Left ventricle myocardium superior (tissue), 1 donor: ENCODE measurements around the gene CHCHD10. TPM values are rescaled to one million over a fixed set of nuclear protein-coding genes. Genes with fewer than 3 reads are reported as not detected.

Source experiments
- ATAC-seq: fragments of 200-7000 bp; cut with Tn5 transposase; one replicate; pipeline ENCODE4 v1.9.1; 2020; ENCODE audit warnings: mild to moderate bottlenecking, moderate library complexity
- DNase-seq: peaks from one replicate; pipeline ENCODE4 v3.0.0-alpha.2; 2020
- intact Hi-C: fragments of 100-400 bp; cut with micrococcal nuclease; formaldehyde crosslinking; loops from one replicate; pipeline ENCODE4 v1.11.0; 2022
- long read RNA-seq: library from polyadenylated mRNA; unstranded; transcript quantifications from one replicate; pipeline ENCODE4 v2.0.0, GENCODE V29; 2021
- total RNA-seq: library from RNA; stranded (reverse); fragmentation: NEBNext Ultra II Directional; extraction: Animal tissue kit (Norgen Biotek cat#: 25700); gene quantifications from one replicate; pipeline ENCODE4 v1.2.1, GENCODE V29; 2021
- donor health status: DM: no; HTN: yes; CAD: no; lungs with severe emphysema.

Gene CHCHD10
- total RNA-seq, result 1,571 TPM
- long read RNA-seq, transcript CHCHD10-202 (4 exons, 1,171 nt), result major isoform, 337 of 425 reads
- long read RNA-seq, transcript CHCHD10-205 (2 exons, 490 nt), result minor isoform, 5 of 425 reads
- long read RNA-seq, partial matches to known transcripts, result 54 of 425 reads
- long read RNA-seq, other reads (novel, unspliced or antisense), result 27 of 425 reads

DNA sequence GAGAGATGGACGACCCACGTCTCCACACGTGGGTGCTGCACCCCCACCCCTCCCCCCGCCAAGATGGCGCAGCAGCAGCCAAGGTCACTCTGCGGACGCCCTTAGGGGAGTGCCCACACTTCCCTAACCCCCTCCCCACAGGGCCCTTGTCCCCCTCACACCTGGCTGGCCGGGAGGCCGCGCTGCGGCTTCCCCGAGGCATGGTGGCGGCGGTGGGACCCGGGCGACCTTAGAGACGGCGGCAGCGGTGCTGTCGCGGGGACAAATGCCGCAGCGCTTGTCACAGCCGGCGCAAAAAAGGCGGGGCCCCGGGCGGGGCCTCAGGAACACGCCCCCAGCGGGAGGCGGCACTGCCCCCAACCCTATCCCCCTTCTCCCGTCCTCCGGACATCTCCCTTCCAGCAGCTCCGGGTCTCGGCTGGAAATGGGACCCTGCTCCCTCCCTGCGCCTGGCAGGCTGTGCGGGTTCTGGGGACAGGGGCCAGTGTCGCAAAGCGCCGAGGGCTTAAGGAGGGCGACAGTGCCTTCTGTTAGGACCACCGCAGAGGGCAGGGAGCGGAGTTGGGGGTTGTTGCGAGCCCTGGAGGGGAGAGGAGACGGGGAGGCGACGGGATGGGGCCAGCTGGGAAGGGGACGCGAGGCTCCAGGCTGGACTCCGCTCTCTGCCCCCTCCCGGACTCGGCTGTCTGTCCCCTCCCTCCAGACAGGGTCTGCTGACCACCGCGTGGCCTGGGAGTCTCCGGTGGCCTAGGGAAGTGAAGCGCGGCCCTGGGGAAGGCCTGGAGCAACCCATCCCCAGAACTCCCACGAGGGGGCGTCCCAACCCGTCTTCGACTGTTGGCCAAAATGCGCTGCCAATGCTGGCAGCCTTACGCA is at the start of gene CHCHD10:
Gene CHCHD10 (minus strand): TSS at position 300 of the 876 bp plus-strand sequence. CDS start 98 bp downstream, at position 202.
- DNase-seq (peak; percentile 92), ATAC-seq (peak; percentile 81)
- intact Hi-C loops, result no loop called here

DNA sequence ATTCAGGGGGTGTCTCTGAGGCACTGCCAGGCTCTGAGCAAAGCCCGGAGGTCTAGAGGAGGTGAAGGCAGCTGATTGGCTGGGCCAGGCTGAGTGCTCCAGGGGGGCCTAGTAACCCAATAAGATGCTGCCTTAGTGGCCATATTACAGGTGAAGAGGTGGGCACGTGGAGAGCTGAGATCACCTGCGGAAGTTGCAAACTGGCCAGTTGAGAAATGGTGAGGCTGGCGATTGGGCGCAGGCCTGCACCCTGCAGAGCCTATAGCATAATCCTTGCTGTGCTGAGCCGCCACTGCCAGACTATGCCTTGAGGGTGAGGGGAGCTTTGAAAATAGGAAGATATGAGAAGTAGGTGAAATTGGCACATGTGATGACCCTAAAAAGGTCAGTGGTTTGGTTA is 49.4 kb upstream of the CHCHD10 start:
- intact Hi-C loops, result no loop called here
- ATAC-seq, result no peak
- no peak for DNase-seq

DNA sequence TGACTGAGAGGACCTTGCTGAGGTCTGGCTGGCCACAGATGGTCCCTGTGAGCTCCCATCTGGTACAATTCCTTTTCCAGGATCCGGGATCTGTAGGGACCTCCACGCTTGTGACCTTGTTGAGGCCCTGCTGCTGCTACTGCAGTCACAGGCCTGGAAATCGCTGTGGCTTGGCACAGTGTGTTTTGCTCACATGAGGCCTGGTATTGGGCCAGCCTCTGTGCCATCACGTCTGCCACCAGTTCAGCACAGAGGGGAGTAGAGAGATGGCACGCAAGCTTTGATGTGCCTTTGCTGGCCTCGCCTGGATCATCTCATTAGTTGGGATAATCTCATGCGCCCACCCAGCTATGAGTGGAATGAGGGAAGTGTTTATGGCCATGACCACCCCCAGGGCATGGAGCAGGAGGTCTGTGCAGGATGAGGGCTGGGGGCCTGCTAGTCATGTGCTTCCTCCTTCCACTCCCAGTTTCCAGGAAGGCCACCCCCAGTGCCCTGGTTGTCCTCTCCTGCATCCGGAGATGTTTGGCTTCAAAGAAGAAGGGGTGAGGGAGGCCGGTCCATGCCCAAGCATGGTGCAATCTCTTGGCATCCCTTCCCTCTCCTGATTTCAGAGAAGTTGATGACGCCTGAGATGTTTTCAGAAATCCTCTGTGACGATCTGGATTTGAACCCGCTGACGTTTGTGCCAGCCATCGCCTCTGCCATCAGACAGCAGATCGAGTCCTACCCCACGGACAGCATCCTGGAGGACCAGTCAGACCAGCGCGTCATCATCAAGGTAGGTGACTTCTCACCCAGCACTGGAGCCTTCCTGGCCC is 48.6 kb upstream of the CHCHD10 start:
- ATAC-seq (peak; percentile 96), DNase-seq (peak; percentile 81)
- intact Hi-C loops, result no loop called here

DNA sequence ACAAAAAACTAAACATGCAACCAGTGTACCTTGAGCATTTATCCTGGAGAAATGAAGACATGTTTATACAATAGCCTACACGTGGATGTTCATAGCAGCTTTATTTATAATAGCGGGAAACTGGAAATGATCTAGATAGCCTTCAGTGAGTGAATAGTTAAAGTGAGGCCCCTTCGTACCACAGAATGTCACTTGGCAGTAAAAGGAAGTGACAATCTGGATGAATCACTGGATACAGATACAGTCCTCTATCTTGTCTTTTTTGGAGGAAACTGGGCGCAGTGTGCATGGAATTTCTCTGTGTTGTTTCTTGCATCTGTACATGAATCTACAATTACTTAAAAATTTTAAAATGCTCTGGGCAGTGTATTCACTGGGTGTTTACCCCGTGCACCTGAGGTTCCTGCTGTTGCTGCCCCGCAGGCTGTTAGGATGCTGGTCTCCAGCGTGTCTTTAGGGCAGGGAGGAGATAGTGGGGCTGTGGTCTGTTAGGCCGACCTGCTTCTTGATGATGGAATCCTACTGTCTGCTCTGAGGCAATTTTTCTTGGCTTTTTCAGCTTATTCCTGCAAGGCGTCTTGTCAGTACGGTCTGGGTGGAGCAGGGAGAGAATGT is 47.9 kb upstream of the CHCHD10 start:
- DNase-seq (no peak), ATAC-seq (peak; percentile 6)
- intact Hi-C loops, result no loop called here

DNA sequence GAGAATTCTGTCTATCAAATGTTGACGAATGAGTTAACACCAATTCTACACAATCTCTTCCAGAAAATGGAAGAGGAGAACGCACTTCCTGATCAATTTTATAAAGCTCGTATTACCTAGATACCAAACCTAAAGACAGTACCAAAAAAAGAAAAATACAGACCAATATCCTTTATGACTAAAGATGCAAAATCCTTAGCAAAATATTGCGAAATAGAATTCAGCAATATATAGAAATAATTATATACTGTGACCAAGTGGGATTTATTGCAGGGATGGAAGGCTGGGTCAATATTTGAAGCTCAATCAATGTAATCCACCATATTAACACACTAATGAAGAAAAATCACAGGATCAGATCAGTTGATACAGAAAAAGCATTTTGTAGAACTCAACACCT is 44.6 kb upstream of the CHCHD10 start:
- intact Hi-C loops, result no loop called here
- ATAC-seq, result no peak
- DNase-seq, result no peak

DNA sequence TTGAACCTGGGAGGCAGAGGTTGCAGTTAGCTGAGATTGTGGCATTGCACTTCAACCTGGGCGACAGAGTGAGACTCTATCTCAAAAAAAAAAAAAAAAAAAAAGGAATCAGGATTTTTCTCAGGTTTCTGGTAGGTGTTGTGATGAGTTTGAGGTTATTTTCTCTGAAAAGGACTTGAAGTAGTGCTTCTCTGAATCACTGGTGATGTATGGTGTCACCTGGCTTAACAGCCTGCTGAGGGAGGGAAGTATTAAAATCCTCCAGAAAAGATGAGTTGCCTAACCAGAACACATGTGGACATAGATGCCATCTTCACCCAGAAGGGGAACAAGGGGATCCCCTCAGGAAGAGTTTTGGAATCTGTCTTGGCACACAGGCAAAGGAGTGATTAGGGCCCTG is 39.1 kb upstream of the CHCHD10 start:
- DNase-seq (no peak), ATAC-seq (no peak)
- intact Hi-C loops, result no loop called here

DNA sequence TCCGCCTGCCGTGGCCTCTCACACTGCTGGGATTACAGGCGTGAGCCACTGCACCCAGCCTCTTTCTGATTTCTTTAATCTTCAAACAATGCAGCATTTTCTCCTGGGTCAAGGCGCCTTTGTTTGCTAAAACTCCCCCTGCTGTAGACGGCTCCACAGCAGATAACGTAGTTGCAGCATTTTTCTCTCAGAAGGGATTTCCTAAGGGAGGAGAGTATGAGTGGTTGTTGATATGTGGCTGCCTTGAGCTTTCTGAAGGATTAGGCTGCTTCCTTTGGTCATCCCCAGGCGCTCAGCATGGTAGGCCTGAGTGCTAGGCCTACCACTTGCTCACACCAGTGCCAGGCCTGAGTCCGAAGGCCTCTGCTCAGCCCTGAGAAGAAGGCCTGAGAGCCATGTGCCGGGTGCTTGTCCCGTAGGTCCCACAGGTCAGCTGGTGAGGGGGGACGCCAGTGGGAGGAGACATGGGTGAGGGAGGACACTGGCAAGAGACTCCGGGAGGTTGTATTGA is 37.1 kb upstream of the CHCHD10 start:
- intact Hi-C loops, result no loop called here
- DNase-seq, result no peak
- ATAC-seq, result peak; percentile 19

DNA sequence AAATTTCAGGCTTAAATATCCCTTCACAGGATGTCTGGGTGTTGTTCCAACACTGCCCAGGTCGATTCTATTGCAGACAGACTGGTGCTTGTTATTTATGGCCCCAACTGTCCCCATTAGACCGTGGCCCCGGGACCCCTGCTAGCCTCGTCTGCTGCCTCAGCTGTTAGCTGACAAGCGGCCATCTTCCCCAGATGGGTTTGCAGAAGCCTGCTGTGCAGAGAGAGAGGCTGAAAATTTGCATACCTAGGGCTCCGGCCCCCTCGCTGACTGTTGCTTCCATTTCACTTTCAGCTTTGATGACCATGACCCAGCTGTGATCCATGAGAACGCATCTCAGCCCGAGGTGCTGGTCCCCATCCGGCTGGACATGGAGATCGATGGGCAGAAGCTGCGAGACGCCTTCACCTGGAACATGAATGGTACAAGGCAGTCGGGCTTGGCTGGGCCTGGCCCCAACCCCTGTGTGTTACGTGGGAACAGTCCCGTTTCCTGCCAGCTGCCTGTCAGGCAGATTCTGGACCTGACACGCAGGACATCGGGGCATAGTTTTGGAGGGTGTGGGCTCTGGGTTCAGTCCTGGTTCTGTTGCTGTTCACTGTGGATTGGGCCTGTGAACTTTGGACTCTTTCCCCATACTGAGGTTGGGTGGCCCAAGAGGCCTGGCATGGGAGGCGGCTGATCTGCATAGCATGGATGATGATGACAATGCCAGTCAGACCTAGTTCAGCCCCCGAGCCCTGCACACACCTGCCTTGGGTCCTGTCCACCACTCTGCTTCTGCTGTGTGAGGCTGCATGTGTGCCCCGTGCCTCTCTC is 35.4 kb upstream of the CHCHD10 start:
- no peak for ATAC-seq
- no peak for DNase-seq
- intact Hi-C loops, result no loop called here

DNA sequence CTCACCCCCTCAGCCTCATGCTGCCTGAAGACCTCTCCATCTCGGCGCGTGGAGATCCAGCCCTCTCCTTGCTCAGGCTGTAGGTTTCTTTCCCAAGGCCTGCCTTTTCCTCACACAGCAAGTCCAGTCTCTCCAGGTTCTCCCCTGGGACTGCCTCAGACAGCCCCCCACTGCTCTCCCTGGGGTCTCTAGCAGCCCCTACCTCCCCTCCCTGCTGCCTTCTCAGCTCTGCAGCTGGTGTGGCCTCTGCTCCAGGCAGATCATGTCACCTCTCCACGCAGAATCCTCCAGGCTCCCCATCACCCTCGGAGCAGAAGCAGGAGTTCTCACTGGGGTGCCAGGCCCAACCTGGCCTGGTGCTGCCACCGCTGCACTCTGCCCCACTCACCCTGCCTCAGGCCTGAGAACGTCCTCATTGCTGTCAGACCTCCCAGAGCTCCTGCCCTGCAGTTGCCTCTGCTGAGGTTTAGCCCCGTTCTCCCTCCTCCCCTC is 34.2 kb upstream of the CHCHD10 start:
- intact Hi-C loops, result no loop called here
- DNase-seq (no peak), ATAC-seq (no peak)

DNA sequence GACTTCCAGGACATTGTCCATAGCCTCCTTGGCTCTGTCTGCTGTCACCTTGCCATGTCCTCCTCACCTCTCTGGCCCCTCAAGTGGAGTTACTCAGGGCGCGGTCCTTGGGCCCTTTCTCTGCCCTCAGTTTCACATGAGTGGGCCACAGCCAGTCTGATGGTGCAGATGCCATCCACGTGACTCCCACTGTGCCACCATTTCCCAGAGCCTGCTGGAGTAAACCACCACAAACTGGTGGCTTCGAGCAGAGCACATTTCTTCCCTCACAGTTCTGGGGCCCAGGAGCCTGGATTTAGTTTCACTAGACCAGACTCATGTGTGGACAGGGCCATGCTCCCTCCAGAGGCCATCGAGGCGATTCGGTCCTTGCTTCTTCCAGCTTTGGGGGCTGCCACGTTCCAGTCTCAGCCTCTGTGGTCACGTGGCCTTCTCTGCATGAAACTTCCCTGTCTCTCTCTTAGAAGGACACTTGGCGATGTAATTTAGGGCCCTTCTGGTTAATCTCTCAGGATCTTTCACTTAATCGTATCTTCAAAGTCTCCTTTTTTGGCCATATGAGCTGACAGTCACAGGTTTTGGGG is 33.6 kb upstream of the CHCHD10 start:
- intact Hi-C loops, result no loop called here
- ATAC-seq (no peak), DNase-seq (no peak)

DNA sequence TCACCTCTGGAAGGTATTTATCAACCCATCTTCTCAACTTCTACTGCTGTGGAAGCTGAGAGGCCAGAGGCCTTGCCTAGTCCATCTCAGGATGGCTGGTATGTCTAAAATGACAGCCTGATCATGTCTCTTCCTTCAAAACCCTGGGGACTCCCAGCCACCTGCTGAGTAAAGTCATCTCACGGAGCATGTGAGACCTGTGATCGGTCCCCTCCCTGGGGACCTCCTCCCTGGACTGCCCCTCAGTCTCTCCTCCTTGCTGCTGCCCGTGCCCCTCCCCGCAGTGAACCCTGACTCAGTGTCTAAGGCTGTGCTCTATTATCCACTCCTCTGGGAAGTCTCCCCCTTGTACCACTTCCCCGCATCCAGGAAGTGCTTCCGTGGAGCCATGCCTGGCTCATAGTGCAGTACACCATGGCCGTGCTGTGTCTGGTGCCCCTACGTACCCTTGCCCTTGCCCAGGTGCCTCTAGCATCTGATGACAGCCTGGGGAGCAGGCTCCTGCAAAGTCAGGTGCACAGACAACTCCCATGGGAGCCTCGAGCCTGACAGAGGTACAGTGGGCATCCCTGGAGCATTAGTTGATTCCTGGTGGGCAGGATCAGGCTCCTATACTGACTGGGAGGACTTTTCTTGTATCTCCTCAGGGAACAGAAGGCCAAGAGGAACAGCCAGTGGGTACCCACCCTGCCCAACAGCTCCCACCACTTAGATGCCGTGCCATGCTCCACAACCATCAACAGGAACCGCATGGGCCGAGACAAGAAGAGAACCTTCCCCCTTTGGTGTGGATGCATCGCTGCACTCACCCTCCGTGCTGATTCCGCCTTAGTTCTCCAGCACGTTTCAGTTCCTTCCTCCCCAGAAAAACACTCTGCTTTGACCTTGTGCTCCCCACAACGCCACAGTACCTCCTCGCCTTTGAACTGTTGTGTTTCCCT is 32.8 kb upstream of the CHCHD10 start:
- ATAC-seq, result no peak
- intact Hi-C loops, result no loop called here
- DNase-seq, result no peak

DNA sequence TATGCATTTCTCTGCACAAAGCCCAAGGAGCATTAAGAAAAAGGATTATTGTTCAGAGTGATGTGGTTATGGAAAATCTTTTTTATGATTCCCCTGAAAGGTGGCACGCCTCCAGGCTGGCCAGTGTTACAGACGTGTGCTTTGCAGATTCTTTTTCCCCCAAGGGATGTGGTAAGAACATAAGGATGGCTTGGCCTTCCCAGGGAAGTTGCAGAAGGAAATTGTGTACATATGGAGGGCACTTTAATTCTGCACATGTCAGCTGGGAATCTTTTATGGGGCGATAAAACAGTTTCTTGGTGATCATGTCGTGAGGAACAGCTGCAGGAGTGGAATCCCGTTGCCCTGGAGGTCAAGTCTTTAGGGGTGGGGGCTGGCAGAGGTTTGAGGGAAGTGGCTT is 28.7 kb upstream of the CHCHD10 start:
- no peak for DNase-seq
- intact Hi-C loops, result no loop called here
- ATAC-seq, result no peak

DNA sequence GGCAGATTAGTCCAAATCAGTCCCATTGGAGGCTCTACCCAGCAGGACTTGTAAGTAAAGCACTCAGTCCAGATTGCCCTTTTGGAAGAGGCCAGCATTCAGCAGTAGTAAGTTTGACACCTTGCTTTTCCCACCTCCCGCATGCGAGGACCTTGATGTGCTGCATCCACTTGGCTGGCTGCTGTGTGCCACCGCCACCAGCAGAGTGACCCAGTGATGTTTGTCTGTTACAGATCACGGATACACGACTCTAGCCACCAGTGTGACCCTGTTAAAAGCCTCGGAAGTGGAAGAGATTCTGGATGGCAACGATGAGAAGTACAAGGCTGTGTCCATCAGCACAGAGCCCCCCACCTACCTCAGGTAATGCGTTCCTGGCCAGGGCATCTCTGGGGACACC is 25.6 kb upstream of the CHCHD10 start:
- ATAC-seq (no peak), DNase-seq (no peak)
- intact Hi-C loops, result no loop called here

DNA sequence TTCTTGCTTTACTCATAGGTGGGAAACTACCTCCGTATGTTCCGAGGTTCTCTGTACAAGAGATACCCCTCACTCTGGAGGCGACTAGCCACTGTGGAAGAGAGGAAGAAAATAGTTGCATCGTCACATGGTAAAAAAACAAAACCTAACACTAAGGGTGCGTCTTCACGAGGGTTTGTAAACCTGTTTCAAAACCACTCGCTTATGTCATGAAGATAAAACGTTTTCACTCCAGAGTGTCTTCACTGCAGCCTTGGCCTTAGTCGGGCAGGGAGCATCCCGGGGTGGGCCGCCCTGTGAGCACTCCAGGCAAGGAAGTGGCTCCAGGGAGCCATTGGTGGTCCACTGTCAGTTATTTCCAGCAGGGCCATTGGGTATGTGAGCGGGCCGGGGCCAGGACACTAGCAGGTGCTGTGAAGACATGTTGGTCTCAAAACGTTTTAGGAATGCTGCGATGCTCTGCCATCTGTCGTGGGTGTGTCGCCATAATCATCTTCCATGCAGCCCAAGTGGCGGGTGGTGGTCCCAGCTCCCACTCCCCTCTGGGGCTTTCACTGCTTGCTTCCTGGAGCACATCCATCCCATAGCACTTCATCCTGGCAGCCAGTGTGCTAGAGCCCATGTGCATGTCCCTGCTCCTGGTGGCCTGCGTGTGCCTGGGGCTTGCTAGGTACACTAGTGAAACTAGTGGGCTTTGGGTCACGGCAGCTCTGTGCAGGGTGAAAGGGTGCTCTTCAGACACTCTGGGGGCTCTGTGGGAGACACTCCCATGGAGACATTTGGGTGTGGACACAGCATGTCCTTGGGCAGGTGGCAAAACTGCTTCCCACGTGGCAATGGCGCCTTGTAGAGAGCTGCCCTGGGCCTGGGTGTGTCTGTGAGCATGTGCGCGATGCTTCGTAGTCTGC is 24.2 kb upstream of the CHCHD10 start:
- intact Hi-C loops, result no loop called here
- ATAC-seq (no peak), DNase-seq (no peak)

DNA sequence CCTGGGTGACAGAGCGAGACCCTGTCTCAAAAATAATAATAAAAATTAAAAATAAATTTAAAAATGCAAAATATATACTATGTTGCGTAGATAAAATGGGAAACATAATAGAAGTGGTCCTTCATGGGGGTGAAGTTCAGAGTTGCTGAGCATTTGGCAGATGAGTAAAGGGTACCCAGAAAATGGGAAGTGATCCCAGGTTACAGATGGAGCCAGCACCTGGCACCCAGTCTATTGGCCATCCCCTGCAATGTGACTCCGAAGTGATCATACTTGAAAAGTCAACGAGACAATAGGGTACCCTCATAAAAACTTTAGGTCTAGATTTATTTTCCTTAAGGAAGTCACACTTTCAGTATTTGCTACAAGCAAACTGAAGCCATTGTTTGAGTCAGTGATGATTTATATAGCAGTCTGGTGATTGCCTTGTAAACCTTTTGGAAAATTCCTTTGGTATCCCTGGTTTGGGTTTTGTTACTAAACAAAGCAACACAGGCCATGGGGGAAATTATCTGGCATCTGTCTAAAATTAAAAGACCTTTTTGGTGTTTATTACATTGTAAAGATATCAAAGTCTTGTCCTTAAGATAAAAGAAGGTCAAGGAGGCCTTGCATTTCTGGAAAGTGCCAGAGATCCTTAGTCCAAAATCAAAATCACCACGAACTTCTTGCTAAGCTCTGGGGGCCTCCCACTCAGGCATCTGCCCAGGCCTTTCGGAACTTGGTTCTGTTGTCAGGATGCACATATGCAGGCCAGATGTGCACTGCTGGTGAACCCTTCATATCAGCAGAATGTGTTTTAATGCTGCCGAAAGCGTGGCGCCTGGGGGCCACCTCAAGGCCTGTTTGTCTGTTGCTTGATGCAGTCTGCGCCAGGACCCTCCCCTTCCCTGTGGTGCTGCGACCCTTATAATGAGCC is 23.3 kb upstream of the CHCHD10 start:
- DNase-seq (peak; percentile 68), ATAC-seq (peak; percentile 14)
- intact Hi-C loops, result no loop called here
